Measurements from ENCODE around the gene IGHMBP2.

Gene IGHMBP2

DNA sequence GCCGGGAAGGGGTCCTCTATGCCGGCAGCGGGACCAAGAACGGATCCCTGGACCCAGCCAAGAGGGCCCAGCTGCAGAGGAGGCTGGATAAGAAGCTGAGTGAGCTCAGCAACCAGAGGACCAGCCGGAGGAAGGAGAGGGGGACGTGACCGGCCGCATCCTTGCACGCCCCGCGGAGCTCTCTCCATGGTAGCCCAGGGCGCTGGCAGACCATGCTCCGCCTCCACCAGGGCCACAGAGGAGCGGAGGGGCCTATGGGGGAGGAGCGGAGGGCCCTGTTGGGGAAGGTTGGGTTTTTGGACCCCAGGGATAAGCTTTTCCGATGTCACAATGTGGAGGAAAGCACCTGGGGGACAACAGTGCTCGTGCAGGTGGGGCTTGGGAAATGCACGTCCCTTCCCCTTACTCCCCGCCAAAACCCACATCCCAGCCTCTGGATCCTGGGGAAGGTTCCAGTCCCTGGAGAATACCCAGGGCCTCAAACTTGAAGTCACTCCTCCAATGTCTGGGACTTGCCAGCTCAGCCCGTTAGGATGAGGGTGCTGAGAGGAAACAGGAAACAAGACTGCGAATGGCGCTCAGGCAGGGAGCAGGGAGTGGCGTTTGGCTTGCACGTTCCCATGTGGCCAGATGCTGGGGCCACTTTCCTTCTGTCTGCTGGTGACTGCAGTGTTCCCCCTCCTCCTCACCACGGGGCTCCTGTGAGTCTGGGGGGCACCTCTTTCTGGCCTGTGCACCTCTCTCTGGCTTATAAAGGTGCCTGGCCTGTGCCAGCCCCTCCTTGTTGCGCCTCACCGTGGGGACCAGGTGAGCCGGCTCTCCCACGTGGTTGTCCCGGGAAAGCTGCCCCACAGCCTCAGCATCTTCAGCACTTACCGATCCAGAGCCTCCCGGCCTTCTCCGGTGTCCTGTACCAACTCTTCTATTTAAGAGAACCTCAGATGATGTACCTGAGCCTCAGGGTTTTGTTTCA lies 36.2 kb downstream of the IGHMBP2 start:
- no peak for DNase-seq (ENCODE audit: low spot score)

DNA sequence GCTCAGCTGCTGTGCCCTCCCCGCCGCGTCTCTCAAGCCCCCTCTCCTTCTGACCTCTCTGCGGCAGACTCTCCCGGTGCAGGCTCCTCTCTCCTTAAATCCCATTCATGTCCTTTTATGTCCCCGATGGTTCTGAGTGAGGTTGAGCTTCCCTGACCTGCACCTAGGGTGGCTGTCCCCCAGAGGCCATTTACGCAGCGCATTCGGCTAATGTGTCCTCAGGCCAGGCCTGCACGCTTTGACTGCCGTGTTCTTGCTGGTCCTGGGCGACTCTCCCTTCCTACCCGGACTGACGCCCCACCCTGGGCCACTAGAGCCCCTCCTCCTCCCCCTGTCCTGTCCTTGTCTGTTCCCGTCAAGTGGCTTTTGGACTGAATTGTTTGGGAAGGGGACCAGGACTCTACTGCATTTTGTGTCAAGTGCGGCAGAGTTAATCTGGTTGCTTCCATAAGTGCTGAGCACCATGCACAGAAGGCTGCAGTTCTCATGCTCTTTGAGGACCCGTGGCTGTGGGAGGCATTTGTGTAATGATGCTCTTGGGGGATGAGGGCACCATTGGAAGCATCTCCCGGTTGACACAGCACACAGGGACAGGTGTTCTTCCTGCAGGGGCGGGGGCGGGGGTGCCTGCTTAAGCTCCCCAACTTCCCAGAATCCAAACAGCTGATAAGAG lies 37.1 kb downstream of the IGHMBP2 start:
- no peak for DNase-seq (ENCODE audit: low spot score)

DNA sequence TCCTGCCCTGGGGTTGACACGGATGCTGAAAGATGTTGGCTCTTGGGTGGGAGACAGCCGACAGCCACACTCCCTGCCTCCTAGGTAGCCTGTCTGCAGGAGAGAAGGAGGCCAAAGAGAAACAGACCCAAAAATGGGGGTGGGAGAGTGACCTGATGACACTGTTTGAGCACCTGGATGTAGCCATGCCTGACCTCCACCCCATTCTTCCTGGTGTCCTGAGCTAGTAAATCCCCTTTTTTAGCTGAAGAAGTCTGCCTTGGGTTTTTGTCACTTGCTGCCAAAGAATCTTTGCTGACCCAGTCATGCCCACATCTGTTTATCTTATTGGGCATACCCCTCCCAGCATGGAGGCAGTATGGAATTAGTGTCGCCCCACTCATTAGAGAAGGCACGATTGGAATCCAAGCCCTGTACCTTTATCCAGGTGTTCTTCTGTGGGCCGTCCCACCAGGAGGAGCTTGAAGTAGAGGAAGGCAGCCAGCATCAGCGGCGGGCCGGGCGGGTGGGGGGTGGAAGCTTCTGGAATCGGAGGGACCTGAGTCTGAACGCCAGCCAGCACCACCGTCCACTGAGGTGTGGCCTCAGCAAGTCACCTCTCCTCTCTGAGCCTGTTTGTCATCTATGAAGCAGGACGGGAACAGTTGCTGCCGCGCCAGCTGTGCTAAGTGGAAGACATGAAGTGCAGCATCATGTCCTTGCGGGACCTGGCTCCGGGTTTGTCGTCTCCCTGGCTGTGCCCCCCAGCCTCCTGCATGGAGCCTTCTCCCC lies 37.8 kb downstream of the IGHMBP2 start:
- DNase-seq (ENCODE audit: low spot score) = no peak

DNA sequence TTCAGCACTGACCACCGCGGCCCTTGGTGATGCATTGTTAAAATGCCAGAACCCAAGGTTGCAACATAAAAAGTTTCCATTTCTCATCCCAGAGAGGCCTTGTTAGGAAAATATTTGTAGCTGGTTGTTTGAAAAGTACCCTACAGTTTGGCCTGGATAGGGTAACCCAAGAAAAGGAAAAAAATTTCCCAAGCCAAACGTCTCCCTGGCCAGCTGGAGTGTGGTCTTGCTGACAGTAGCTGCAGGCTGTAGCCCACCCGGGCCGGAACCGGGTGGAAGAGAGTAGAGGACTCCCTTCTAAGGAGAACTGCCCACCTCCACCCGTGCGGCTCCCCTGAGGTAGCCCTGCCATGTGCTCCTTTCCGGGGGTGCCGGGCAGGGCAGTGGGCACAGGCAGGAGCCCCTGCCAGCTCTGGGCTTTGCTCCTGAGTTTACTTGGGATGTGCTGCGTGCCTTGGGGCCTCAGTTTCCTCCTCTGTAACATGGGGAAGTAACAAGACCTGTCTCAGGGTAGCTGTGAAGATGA lies 38.5 kb downstream of the IGHMBP2 start:
- DNase-seq (ENCODE audit: low spot score) = no peak

DNA sequence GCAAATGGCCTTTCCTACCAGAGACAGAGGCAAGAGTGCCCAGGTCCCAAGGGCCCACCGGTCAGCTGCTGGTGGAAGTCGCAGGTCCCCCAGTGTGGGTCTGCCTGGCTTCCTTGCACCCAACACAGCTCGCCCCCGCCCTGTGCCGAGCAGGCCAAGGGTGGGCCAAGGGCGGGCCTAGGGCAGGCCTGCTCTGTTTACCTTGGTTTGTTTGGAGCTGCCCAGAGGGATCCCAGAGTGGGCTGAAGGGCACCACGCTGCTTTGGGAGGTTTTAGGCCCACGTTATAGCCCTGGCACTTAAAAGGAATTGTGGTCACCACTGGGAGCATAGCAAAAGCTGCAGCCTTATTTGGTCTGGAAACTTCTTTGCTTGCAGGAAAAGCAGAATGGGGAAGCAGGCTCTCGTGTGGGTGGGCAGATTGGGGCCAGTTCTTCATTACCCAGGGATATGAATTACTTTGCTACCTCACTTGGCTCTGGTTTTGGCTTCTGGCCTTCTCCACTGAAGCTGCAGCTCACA lies 39.1 kb downstream of the IGHMBP2 start:
- DNase-seq (ENCODE audit: low spot score) = no peak

DNA sequence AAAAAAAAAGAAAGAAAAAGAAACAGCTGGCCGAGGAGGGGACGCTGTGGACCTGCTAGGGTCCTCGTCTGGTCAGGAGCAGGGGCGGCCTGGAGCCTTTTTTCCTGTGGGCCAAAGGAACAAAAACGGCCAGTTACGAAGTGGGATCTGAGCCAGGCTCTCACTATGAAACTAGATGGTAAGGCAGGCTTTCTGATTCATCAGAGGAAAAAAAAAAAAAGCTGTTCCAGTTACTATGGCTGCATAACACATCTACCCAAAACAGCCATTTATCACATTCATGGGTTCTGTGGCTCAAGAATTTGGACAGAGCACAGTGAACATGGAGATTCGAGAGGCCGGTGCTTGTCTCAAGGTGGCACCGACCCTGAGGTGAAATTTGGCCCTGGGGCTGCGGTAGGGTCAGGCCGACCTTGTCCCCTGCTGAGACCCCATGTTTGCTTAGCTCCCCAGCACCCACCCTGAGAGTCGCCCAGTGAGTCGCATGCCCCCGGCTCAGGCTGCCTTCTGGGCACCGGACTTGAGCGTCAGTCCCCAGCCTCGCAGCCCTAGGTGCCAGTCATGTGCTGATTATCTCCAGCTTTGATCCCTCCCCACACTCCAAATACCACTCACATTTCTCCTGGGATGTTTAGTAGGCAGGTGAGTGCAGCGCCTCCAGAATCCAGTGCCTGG lies 42.9 kb downstream of the IGHMBP2 start:
- DNase-seq (ENCODE audit: low spot score) = no peak

DNA sequence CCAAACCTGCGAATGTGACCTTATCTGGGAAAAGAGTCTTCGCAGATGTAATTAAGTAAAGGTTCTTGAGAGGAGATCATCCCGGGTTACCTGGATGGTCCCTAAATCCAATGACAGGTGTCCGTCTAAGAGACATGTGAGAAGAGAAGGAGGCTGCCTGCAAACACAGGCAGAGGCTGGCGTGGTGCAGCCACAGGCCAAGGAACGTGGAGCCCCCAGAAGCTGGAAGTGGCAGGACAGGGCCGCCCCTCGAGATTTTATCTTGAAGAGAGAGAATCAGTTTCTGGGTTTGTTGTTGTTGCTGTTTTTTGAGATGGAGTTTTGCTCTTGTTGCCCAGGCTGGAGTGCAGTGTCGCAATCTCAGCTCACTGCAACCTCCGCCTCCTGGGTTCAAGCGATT lies 43.5 kb downstream of the IGHMBP2 start:
- DNase-seq (ENCODE audit: low spot score) = no peak

DNA sequence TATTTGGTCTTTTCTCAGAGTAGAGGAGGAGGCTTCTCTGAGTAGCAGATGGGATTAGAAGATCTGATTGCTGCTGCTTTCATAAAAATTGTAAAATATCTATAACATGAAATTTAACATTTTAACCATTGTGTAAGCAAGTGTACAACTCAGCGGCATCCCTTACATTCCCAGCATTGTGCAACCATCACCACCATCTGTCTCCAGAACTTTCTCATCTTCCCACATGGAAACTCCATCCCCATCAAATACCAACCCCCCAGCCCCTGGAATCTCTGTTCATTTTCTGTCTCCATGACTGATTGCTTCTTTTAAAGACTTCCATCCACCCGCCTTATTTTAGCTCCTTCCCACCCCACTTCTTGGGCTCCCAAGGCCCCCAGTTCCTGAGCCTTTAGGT lies 44.8 kb downstream of the IGHMBP2 start:
- DNase-seq (ENCODE audit: low spot score) = no peak

DNA sequence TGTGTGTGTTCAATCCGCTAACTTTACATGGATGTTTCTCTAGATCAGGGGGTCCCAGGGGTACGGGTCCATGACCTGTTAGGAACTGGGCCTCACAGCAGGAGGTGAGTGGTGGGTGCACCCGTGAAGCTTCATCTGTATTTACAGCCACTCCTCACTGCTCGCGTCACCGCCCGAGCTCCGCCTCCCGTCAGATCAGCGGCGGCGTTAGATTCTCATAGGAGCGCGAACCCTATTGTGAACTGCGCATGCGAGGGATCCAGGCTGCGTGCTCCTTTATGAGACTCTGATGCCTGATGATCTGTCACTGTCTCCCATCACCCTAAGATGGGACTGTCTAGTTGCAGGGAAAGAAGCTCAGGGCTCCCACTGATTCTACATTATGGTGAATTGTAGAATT lies 45.2 kb downstream of the IGHMBP2 start:
- DNase-seq (ENCODE audit: low spot score) = no peak

- no peak for DNase-seq (ENCODE audit: low spot score)
These were observed 46.6 kb downstream of the IGHMBP2 start for GRCh38 chr11:68950270-68950669.

DNA sequence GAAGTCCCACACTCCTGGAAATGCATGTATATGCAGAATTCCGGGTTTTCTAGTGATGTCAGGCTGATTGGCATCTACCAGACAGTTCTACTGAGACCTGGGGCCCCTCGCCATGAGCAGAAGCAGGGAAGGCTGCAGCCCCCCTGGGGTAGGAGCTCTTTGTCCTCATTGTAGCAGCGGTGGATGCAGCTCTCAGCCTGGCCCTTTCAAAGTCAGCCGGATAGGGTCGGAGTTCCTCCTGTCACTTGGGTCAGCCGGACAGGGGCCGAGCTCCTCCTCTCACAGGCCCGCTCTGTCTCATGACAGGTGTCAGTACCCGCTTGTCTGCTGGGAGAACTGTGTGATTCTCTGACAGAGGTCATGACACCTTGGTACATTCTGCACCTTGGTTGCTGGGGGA lies 47.1 kb downstream of the IGHMBP2 start:
- no peak for DNase-seq (ENCODE audit: low spot score)

GRCh38 chr11:68954836-68955606 lies 51.3 kb downstream of the IGHMBP2 start:
- DNase-seq (ENCODE audit: low spot score) = no peak

GRCh38 chr11:68955607-68955958 lies 51.9 kb downstream of the IGHMBP2 start:
- DNase-seq (ENCODE audit: low spot score) = no peak

DNA sequence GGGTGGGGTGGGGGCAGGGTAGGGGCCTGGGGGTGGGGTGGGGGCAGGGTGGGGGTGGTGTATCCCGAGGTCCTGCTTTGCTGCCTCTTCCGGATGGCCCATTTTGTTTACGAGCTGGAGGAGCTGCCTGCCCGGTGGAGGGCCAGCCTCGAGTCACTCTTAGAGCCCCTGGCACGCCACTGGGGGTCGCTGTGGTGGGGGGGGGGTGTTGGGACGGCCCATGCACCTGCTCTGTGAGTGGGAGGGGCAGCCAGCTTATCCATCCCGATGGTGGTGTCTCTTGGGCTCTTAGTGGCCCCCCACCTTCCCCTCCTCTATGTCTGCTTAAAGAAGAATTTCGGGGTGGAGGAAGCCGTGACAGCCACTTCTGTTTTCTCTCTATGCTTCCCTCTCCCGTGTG lies 52.5 kb downstream of the IGHMBP2 start:
- DNase-seq (ENCODE audit: low spot score) = no peak

- DNase-seq (ENCODE audit: low spot score) = no peak
These were observed 53.0 kb downstream of the IGHMBP2 start for GRCh38 chr11:68956547-68957254.

DNA sequence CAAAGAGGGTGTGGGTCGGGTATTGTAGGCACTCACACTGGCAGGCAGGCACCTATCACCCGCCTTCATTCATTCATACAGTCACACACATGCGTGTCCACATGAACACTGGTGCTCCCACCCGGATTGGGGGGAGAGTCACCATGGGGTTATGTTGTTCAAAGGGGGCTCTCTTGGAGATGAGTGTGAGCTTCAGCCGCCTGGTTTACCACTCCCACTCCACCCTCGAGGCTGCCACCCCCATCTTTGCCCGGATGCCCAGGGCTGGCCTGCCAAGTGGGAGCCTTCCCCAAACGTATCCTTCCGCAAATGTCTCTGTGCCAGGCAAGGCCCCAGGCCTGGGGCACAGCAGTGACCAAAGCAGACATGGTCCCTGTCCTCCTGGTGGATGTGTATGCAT lies 54.5 kb downstream of the IGHMBP2 start:
- no peak for DNase-seq (ENCODE audit: low spot score)

DNA sequence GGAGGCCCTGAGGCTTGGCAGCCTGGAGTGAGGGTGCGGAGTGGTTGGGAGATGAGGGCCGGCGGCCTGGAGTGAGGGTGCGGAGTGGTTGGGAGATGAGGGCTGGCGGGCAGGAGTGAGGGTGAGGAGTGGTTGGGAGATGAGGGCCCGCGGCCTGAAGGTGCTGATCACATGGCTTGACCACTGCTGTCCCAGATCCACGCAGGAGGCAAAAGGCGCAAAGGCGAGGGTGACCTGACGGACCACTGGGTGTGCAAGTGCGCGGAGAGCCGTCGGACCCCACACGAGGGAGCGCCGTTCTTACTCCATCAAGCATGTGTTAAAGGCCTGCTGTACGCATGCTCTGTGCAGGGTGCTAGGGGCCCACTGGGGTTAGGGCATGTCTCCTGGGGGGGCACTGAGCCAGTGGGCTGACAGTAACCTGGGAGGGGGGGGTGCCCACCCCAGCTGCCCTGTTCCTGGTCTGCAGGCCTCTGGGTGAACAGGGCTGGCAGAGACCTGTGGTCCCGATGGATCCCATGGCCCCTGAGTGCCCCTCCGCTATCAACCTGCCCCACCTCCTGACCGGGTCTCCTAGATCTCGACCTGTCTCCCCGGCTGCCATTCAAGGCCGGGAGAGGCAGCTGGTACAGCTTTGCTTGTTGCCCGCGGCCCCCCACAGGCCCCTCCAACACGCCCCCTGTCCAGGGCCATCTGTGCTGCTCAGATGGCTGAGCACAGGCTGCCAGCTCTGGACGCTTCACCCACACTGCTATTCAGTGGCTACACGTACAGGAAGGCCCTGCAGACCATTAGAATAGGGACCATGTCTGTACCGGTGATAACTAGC lies 56.0 kb downstream of the IGHMBP2 start:
- no peak for DNase-seq (ENCODE audit: low spot score)

GRCh38 chr11:68960294-68961071 lies 56.8 kb downstream of the IGHMBP2 start:
- no peak for DNase-seq (ENCODE audit: low spot score)

GRCh38 chr11:68961245-68961644 lies 57.6 kb downstream of the IGHMBP2 start:
- DNase-seq (ENCODE audit: low spot score) = no peak

All from activated CD4-positive, alpha-beta T cell treated with anti-CD3 and anti-CD28 coated beads, Interleukin-2, Interleukin-4, amounts not matched to agents 100 ng/mL and 50 ng/mL, durations not matched to agents 16 hours and 8 hours (primary cell).